HL-60 (cell line): ENCODE results near the gene LRBA.

Experiments used
- DNase-seq, 2 experiments: peaks; one replicate each; pipeline ENCODE4 v3.0.0-alpha.2; 2010 to 2020; ENCODE audit warnings: low read depth in 1 of 2, low spot score in 1 of 2
- H3K27ac ChIP-seq: fragments of 250-450 bp; sonication (Bioruptor Pico); replicated peaks from 2 replicates; pipeline ENCODE4 v1.5.1; 2020; ENCODE audit warnings: mild to moderate bottlenecking, moderate library complexity
- H3K27me3 ChIP-seq: fragments of 250-450 bp; sonication (Bioruptor Pico); 2 replicates; pipeline ENCODE4 v1.5.1; 2021; ENCODE audit warnings: mild to moderate bottlenecking, moderate library complexity; ENCODE audit not compliant: insufficient read depth, poor library complexity, severe bottlenecking
- H3K4me3 ChIP-seq: replicated peaks from 2 replicates; pipeline ENCODE4 v1.5.1; 2011; ENCODE audit warnings: mild to moderate bottlenecking, control low read depth, low read length; ENCODE audit not compliant: insufficient read depth
- CTCF ChIP-seq: IDR thresholded peaks from one replicate; pipeline ENCODE4 v1.5.1; 2011; ENCODE audit warnings: low read length, control low read depth, inconsistent platforms; ENCODE audit not compliant: insufficient read depth
- GABPA ChIP-seq: IDR thresholded peaks from 2 replicates; pipeline ENCODE4 v1.6.1; 2012; ENCODE audit warnings: low read depth
- POLR2AphosphoS5 ChIP-seq: IDR thresholded peaks from 2 replicates; pipeline ENCODE4 v1.6.1; 2012; ENCODE audit warnings: low read depth
- REST ChIP-seq: IDR thresholded peaks from 2 replicates; pipeline ENCODE4 v1.6.1; 2012; ENCODE audit warnings: low read depth; ENCODE audit not compliant: insufficient replicate concordance
- SPI1 ChIP-seq: IDR thresholded peaks from 2 replicates; pipeline ENCODE4 v1.6.1; 2012; ENCODE audit warnings: low read depth, mild to moderate bottlenecking, borderline replicate concordance

Gene LRBA

GRCh38 chr4:150822407-150822806 lies 192.7 kb downstream of the LRBA start:
- Histone ChIP-seq H3K27ac (no peak overlapping the region), H3K4me3 (no peak overlapping the region), H3K27me3 (no peaks in the 10 kb centered on the region)
- TF ChIP-seq SPI1 (no peak), POLR2AphosphoS5 (no peak), GABPA (no peak), CTCF (no peak), REST (no peak)
- no peak for DNase-seq

- H3K4me3 ChIP-seq, result no peak overlapping the region
- H3K27ac ChIP-seq, result no peak overlapping the region
- no peak for DNase-seq
- no peak for TF ChIP-seq SPI1
- TF ChIP-seq GABPA, result no peak
- TF ChIP-seq REST, result no peak
- TF ChIP-seq POLR2AphosphoS5, result no peak
- no peak for TF ChIP-seq CTCF
- no peaks in the 10 kb centered on the region for H3K27me3 ChIP-seq
Observed at GRCh38 chr4:150821641-150822040, 193.4 kb downstream of the LRBA start.

GRCh38 chr4:150820409-150820808 lies 194.7 kb downstream of the LRBA start:
- H3K27me3 ChIP-seq, result no peaks in the 10 kb centered on the region
- no peak for TF ChIP-seq SPI1
- TF ChIP-seq POLR2AphosphoS5, result no peak
- TF ChIP-seq GABPA, result no peak
- TF ChIP-seq REST, result no peak
- TF ChIP-seq CTCF, result no peak
- no peak overlapping the region for H3K27ac ChIP-seq
- no peak overlapping the region for H3K4me3 ChIP-seq
- no peak for DNase-seq
